ENCODE data around the gene C2CD3.

GRCh38 chr11:74023276-74023675, 147.5 kb downstream of the C2CD3 start:
- no peak for TF ChIP-seq SMC3 (IDR thresholded peaks at IDR 0.05; ENCODE audit: borderline replicate concordance, low read length)
- TF ChIP-seq CTCF (IDR thresholded peaks at IDR 0.05 in 2 of 3, conservative IDR thresholded peaks at IDR 0.05 in 1 of 3; ENCODE audit: control insufficient read depth in 2 of 3, extremely low read depth in 1 of 3, insufficient read depth in 1 of 3, low read depth in 3 of 3, low read length in 3 of 3): no peak
- TF ChIP-seq REST (IDR thresholded peaks at IDR 0.05; ENCODE audit: low read depth, low read length): no peak
- TF ChIP-seq FOS (IDR thresholded peaks at IDR 0.05; ENCODE audit: borderline replicate concordance, extremely low read depth, insufficient read length): no peak
- TF ChIP-seq GABPA (IDR thresholded peaks at IDR 0.05; ENCODE audit: low read depth): no peak
- no peak for TF ChIP-seq ZBTB4 (CRISPR knock-in tag; IDR thresholded peaks at IDR 0.05)
- TF ChIP-seq STAT1 (conservative IDR thresholded peaks at IDR 0.05): no peak
- no peak for TF ChIP-seq TARDBP (IDR thresholded peaks at IDR 0.05; ENCODE audit: borderline replicate concordance)
- no peak for TF ChIP-seq RB1 (IDR thresholded peaks at IDR 0.05; ENCODE audit: borderline replicate concordance)
- no peak for TF ChIP-seq NRF1 (conservative IDR thresholded peaks at IDR 0.05; ENCODE audit: low read depth, low read length)
- TF ChIP-seq TBL1XR1 (IDR thresholded peaks at IDR 0.05; ENCODE audit: low read depth, low read length): no peak
- no peak for TF ChIP-seq EZH2 (IDR thresholded peaks at IDR 0.05; ENCODE audit: borderline replicate concordance, control insufficient read depth, low read depth, low read length)
- TF ChIP-seq NR2C2 (IDR thresholded peaks at IDR 0.05; ENCODE audit: borderline replicate concordance, control insufficient read depth, insufficient read length, low read depth): no peak
